GM04503 (cell line): ENCODE measurements around the gene ABHD15.

Experiments used
- DNase-seq: peaks from one replicate; pipeline ENCODE4 v3.0.0-alpha.2; 2012; ENCODE audit warnings: low read depth

The ABHD15 gene, protein sequence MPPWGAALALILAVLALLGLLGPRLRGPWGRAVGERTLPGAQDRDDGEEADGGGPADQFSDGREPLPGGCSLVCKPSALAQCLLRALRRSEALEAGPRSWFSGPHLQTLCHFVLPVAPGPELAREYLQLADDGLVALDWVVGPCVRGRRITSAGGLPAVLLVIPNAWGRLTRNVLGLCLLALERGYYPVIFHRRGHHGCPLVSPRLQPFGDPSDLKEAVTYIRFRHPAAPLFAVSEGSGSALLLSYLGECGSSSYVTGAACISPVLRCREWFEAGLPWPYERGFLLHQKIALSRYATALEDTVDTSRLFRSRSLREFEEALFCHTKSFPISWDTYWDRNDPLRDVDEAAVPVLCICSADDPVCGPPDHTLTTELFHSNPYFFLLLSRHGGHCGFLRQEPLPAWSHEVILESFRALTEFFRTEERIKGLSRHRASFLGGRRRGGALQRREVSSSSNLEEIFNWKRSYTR

DNA sequence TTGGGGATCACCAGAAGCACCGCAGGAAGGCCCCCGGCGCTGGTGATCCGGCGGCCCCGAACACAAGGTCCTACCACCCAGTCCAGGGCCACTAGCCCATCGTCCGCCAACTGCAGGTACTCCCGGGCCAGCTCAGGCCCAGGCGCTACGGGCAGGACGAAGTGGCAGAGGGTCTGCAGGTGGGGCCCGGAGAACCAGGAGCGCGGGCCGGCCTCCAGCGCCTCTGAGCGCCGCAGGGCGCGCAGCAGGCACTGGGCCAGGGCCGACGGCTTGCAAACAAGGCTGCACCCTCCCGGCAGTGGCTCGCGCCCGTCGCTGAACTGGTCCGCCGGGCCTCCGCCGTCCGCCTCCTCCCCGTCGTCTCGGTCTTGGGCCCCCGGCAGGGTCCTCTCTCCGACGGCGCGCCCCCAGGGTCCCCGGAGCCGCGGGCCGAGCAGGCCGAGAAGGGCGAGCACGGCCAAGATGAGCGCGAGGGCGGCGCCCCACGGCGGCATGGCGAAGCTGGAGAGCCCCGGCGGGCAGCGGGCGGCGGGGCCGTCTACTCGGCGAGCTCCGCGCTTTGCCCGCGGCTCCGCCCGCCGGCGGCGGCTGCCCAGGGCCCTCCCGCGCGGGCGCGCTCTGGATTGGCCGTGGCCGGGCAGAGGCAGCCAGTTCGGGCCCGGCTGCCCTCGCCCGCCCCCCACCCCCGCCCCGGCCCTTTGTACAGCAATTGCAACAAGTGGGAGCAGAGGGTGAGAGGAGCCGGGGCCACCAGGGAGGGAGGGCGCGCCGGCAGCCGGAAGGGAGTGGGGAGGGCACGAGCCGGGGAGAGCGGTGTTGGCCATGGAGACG is at the start of gene ABHD15:
Gene ABHD15 (minus strand): TSS at position 565 of the 831 bp plus-strand sequence. CDS start 71 bp downstream, at position 494.
- DNase-seq: no peak

DNA sequence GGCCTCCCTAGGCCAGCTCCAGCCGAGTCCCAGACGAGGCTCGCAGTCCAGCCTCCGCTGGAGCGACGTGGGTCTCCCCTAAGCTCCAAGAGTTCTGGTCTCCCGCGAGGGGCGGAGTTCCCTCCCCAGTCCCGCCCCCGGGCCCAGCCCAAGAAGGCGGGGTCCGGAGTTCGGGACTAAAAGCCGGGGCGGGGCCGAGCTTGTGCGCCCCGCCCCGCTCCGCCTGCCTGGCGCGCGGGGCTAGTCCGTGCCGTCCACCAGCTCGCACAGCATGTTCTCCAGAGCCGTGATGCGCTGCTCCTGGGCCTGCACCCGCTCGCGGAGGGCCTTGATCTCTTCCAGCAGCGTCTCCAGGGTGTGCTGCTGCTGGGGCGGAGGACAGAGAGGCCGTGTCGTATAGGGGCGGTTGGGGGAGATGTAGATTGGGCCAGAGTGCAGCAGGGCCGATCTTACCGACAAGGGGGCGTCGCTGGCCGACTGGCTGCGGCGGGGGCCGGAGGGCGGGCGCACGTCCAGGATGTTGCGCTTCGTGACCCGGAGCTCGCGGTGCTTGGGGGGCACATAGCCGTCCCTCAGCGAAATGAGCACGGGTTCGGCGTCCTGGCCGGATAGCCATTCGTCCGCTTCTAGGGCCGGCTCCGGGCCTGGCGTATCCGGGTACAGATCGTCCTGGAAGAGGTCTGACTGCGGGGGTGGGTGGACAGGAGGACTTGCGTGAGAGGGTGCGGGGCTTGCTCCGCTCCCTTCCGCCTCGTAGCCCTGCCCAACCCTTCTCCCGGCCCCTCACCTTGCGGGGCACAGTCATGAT is 48.9 kb upstream of the ABHD15 start:
- no peak for DNase-seq

DNA sequence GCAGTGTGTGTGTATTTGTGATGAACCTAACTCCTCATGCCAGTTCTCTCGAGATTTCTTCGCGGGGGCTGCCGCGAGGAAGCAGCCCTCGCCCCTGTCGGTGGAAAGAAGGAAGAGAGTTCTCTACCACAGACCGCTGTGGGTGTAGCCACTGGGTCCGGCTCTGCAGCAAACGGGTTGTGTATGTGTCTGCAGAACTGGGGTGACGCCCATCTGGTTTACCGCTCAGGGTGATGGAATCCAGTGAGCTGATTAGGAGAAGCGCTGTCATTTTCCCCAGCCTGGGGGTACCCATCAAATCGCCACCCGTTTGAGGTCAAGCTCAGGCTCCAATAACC is 48.2 kb upstream of the ABHD15 start:
- no peak for DNase-seq

DNA sequence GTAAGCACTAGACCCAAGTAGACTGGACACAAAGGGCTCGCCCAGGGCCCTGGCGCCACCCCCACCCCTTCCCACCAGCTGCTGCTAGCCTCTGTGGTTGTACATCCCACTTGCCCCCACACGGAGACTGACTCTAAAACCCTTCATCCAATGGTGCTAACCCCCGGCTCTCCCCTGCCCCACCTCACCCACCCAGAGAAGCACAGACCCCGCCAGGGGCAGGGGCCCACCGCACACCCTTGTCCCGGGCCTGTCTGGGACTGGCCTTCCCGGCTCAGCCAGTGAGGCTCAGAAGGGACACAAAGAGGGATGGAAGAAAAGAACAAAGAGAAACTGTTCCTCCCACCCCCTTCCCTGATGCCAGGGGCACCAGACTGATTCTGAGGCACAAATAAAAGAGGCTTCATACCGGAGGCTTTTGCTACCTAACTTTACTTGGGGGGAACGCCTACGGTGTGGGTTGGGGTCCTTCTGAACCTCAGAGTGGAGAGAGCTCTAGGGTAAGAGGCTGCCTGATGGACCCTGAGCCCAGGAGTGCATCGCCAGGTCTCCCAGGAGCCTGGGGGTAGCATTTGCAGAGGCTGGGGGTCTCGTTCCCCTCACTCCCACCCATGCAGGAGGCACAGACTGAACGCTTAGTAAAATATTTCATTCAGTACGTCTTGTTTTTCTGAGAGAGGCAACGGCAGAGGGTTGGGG is 47.7 kb upstream of the ABHD15 start:
- DNase-seq: no peak

DNA sequence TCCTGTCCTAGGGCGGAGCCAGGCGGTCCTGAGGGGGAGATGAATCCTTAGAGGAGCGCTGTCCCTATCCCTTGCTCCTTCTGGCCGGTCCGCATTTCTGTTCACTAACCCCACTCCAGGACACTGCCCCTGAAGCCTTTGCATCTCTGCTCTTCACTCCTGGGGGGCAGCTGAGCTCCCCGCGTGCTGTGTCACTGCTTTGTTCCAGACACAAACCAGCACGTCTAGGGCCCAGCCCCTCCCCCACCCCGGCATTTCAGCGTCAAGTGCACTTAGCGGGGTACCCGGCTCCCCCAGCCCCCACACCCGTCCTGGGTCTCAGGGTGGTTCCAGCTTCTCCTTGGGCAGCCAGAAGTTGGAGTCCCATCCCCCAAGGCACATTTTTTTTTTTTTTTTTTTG is 47.0 kb upstream of the ABHD15 start:
- no peak for DNase-seq

DNA sequence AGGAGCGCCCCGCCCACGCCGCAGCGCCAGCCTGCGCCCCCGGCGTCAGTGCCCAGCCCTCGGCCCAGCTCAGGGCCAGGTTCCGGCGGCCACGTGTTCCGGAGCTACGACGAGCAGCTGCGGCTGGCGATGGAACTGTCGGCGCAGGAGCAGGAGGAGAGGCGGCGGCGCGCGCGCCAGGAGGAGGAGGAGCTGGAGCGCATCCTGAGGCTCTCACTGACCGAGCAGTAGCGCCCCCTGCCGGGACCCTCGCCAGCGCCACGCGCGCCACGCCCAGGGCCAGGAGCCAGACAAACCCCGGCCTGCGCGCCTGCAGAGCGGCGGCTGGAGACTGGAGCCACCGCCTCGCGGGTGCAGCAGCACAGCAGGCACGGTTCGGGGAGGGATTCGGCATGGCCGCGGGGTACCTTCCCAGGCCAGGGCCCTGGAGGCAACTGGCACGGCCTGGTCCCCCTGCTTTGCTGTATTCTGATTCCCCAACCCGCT is 46.6 kb upstream of the ABHD15 start:
- DNase-seq: no peak

DNA sequence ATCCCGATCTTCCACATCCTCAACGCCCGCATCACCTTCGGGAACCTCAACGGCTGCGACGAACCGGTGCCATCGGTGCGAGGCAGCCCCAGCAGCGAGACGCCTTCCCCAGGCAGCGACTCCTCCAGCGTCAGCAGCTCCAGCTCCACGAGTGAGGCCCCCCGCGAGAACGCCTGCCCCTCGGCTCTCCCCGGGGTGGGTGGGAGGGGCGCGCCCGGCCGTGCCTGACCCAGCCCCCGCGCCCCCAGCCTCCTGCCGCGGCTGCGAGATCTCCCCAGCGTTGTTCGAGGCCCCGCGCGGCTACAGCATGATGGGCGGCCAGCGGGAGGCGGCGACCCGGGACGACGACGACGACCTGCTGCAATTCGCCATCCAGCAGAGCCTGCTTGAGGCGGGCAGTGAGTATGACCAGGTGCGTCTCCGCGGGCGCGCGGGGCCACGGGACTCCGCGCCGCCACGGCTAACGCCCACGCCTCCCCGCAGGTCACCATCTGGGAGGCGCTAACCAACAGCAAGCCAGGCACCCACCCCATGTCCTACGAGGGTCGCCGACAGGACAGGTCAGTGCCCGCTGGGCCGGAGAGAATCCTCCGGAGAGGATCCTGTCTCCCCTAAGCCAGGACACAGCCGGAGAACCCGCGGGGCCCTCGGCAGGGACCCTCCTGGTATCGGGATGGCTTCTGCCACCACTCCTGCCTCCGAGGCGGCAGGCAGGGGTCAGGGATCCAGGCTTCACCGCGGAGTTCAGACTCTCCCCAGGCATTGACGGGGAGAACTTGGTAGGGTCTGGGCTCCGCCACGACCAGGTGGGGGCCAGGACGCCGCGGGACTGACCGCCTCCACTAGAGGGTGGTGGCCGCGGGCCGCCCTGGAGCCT is 45.8 kb upstream of the ABHD15 start:
- no peak for DNase-seq

DNA sequence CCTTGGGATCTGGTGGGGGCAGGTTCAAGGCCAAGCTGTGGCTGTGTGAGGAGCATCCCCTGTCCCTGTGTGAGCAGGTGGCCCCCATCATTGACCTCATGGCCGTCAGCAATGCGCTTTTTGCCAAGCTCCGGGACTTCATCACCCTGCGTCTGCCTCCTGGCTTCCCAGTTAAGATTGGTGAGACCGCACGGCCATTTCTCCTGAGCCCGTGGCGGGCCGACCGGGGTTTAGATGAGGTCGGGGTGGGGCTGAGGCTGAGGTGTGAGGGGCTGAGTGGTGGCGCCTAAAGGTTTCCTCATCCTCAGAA is 45.2 kb upstream of the ABHD15 start:
- DNase-seq: no peak

DNA sequence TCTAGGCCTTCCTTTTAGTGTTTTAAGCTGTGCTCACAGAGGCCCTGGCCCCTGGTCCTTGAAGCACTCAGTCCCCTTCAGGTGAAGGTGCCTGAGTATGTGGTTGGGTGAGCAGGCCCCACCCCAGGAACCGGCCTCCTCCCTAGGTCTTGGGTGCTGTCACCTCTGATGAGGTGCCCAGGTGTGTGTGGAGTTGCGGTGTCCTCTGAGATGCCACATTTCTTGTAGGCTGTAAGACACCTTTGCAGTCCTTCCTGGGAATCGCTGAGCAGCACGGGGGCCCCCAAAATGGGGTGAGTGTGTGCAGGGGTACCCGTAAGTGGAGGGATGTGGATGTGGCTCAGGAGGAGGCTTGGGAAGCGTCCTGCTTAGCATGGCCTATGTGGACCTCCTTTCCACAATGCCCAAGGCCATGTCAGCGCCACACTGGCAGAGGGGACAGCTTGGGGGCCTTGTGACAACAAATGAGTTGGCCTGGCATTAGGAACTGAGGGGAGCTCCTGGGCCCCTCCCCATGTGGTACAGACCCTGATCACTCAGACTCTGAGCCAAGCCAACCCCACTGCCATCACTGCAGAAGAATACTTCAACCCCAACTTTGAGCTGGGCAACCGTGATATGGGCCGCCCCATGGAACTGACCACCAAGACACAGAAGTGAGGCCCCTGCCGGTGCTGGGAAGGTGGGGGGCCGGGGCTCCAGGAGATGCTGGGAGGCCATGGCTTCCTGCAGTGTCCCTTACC is 44.7 kb upstream of the ABHD15 start:
- no peak for DNase-seq

DNA sequence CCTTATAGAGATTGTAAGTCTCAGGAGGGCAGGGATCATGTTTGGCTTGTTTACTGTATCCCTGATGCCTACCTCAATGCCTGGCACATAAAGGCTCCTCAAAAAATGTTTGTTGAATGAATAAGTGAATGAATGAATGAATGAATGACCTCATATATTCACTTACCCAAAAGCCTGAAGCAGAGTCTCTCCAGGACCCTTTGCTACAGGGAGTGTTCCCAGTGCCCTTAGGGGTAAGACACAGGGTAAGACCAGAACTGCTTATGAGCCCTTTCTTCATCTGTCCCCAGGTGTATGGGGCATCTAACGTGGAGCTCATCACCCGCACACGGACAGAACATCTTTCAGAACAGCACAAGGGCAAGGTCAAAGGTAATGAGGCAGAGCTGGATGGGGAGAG is 43.6 kb upstream of the ABHD15 start:
- no peak for DNase-seq

DNA sequence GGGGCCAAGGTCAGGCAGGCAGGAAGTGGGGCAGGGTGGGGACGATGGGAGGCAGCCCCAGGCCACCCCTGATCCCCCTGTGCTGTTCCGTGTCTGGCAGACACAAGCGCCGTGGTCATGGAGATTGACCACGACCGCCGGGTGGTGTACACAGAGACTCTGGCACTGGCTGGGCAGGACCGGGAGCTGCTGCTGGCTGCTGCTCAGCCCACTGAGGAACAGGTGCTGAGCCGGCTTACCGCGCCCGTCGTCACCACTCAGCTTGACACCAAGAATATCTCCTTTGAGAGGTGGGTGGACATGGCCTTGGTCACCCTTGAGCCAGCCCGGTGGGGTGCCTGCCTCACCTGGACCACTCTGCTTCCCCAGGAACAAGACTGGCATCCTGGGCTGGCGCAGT is 42.1 kb upstream of the ABHD15 start:
- no peak for DNase-seq

DNA sequence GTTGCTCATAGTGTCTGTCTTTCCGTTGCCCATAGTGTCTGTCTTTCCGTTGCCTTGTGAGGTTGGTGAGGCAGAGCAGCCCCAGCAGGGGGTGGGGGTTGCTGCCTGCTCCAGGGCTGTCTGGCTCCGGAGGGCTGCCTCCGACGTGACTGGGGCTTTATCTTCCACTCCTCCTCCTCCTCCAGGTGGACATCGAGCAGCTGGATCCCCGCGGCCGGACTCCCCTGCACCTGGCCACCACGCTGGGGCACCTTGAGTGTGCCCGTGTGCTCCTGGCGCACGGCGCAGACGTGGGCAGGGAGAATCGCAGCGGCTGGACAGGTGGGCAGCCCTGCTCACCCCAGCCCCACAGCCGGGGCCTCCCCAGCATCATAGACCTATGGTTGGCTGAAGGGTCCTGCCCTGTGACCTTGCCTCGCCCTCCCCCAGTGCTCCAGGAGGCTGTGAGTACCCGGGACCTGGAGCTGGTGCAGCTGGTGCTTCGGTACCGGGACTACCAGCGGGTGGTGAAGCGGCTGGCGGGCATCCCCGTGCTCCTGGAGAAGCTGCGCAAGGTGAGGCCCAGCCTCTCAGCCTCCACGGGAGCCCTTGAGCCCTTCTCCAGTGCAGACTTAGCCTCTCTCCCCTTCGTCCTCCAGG is 40.8 kb upstream of the ABHD15 start:
- no peak for DNase-seq

DNA sequence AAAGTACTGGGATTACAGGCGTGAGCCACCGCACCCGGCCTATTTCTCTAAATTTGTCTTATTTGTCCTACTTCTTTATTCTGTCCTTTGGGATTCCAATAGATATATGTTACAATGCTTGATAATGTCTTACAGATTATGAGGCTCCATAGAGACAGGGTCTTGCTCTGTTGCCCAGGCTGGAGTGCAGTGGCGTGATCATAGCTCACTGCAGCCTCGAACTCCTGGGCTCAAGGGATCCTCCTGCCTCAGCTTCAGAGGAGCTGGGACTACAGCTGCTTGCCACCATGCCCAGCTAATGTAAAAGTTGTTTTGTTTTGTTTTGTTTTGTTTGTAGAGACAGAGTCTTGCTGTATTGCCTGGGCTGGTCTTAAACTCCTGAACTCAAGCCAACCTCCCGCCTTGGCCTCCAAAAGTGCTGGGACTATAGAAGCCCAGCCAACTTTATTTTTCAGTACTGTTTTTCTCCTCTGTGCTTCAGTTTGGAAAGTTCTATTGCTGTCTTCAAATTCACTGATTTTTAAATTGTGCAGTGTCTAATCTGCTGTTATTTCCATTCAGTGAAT is 36.4 kb upstream of the ABHD15 start:
- DNase-seq: no peak

DNA sequence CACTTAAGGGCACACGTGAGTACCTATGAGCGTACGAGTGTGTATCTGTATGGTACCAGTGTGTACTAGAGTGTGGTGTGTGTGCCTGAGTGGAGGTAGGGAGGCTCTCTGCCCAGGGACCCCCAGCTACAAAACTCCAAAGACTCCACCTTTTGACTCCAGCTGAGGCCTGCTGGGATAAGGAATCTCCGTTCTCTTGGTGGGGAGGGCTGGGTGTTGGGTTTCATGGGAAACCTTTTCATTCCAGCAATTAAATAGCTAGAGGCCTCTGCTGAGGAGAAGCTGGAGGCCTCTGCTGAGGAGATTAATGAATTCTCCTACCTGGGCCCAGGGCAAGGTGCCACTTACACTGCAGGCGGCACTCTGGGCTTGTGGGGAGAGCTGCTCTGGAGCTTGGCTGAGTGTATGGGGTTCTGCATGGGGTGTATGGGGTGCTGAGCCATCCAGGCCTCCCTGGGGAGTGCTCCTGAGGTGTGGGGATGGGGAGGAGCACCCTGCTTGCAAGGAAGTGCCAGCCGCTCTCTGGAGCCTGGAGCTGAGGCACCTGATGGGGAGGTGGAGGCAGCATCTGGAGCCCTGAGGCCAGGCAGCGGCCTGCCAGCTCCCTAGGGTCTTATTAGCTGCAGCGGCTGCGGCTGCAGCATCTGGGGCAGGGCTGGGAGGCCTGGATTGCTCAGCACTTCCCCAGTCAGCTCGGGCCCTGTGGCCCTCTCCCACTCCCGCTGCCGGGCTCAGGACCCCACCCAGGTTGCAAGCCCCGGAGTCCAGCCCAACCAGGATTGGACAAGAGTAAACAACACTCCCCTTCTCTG is 30.7 kb upstream of the ABHD15 start:
- no peak for DNase-seq

DNA sequence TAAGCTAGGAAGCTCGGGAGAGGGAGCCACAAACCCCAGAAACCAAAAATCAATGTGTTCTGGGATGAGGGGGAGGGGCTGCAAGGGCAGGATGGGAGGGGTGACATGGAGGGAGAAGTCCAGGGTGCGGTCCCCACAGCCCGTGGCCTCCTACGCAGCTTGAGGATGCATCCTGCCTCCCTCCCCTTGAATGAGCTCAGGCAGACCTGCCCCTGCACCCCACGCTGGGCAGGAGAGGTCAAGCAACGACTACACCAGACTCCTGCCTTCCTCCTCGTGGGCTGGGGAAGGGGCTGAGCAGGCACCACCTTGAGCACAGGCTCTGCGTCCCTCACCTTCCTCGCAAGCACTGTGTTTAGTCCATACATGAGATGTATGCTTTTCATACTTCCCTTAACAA is 30.0 kb upstream of the ABHD15 start:
- no peak for DNase-seq

DNA sequence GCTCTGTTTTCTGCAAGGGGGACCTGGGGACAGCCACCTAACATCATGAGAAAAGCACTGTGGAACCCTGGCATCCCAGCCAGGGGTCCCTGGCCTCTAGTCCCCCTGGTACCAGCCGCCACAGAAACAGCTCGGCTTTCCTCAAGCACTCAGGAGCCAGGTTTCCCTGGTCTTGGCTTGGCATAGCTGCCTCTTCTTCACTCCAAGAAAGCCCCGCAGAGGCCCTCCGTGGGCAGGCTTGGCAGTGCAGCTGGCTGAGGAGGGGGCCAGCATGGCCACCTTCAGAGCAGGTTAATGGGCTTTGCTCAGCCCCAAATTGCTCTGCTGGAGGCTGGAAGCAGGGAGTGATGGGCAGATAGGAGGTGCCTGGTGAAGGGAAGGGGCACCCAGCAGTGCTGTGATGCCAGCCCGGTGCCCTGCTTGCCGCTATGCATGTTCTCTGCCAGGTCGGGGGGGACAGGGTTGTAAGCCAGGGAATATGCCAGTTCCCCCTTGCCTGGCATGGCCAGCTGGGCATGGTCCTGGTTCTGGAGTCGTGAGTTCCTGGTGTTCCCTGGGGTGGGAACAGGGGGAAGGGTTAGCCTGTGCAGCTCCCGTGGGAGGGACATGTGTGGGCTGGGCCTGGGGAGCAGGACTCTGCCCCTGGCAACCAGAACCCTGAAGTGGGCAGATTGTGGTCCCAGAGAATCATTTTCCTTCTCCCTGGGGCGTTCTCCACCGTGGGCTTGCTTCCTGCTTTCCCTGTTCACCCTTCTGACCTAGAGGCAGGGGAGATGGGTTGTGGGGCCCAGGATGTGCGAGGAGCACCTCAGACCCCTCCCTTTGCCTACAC is 29.3 kb upstream of the ABHD15 start:
- DNase-seq: no peak

DNA sequence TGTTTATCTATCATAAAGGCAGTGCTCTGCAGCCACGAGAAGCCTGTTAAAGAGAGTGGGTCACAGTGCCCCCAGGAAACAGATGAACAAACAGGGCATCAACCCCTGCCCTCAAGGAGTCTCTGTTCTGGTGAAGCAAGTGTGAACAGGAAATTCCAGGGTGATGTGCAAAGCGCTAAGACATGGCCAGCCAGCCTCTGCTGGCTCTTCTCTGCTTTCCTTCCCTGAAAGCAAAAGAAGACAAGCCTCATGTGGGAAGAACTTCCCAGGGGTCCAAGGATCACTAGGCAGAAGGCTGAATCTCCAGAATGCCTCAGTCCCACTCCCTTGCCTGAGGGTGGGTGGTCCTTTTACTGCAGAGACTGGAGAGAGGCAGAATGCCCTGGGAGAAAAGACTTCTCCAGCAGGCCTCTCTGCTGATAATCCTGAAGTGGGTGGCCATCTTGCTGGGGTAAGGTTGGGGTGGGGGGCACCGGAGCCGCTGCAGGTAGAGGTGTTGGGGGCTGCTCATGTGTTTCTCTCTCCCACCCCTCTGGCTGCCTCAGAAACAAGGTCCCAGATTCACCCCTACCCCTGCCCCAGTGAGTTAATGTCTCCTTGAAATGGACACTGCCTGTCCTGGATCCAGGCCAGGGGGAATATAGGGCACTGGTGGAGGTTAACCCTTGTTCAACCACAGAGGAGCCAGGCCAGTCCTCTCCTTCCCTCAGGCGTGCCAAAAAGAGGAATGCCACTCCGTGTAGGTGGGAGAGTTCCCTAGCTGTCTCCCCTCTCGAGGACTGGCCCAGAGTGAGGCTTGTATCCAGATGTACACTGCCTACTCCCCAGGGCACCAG is 28.5 kb upstream of the ABHD15 start:
- DNase-seq: no peak
